ENCODE data around the gene SH2D3C. TPM values are rescaled to one million over a fixed set of nuclear protein-coding genes. Genes with fewer than 3 reads are reported as not detected.

The SH2D3C gene
- total RNA-seq, 2 experiments from 2014 or later, result 10.9 to 11.8 TPM

- H3K4me1 Mint-ChIP-seq (ENCODE audit: low read depth), result peaks cover 10% of the 10 kb centered on the region
- CTCF ChIA-PET, result interaction anchor here (2.7 kb wide), 1 partner anchor 11 kb away, joined by 7 read pairs; the partner anchor contains the start of gene TOR2A
These were observed 55.0 kb downstream of the SH2D3C start for GRCh38 chr9:127723444-127723843.

GRCh38 chr9:127723013-127723412 lies 55.5 kb downstream of the SH2D3C start:
- peaks cover 10% of the 10 kb centered on the region for H3K4me1 Mint-ChIP-seq (ENCODE audit: low read depth)
- POLR2A ChIA-PET, result no interaction called here
- CTCF ChIA-PET, result interaction anchor here (2.7 kb wide), 1 partner anchor 12 kb away, joined by 7 read pairs; the partner anchor contains the start of gene TOR2A
- H3K27me3 Mint-ChIP-seq, result no peaks in the 10 kb centered on the region
- ATAC-seq (ENCODE audit: poor library complexity) (no peak), DNase-seq (no peak)
- Histone ChIP-seq H3K9me3 (ENCODE audit: control insufficient read depth in 1 of 2, insufficient read depth in 1 of 2, low read length in 2 of 2) (no peaks in the 10 kb centered on the region), H3K4me3 (ENCODE audit: low read length) (no peak overlapping the region), H3K27me3 (ENCODE audit: control insufficient read depth in 1 of 2, insufficient read depth in 2 of 2, low read length in 2 of 2) (no peaks in the 10 kb centered on the region), H3K4me1 (ENCODE audit: insufficient read depth, low read length) (peaks cover 37% of the 10 kb centered on the region), H3K27ac (ENCODE audit: low read depth in 1 of 2, low read length in 2 of 2) (no peak overlapping the region), H3K36me3 (ENCODE audit: insufficient read depth, low read length) (no peaks in the 10 kb centered on the region)
- no peak overlapping the region for H3K27ac Mint-ChIP-seq
- no peaks in the 10 kb centered on the region for H3K9me3 Mint-ChIP-seq
- H3K4me3 Mint-ChIP-seq, result no peak overlapping the region
- no peak for TF ChIP-seq CTCF (IDR thresholded peaks at IDR 0.05)
- H3K36me3 Mint-ChIP-seq (ENCODE audit: low read depth), result no peaks in the 10 kb centered on the region
- intact Hi-C loops (cut with DNase I, micrococcal nuclease), result no loop called here

More at GRCh38 chr9:127723444-127723843, 55.0 kb downstream of the SH2D3C start:
- Histone ChIP-seq H3K4me1 (ENCODE audit: insufficient read depth, low read length) (peaks cover 37% of the 10 kb centered on the region), H3K27me3 (ENCODE audit: control insufficient read depth in 1 of 2, insufficient read depth in 2 of 2, low read length in 2 of 2) (no peaks in the 10 kb centered on the region), H3K36me3 (ENCODE audit: insufficient read depth, low read length) (no peaks in the 10 kb centered on the region), H3K27ac (ENCODE audit: low read depth in 1 of 2, low read length in 2 of 2) (no peak overlapping the region), H3K4me3 (ENCODE audit: low read length) (no peak overlapping the region), H3K9me3 (ENCODE audit: control insufficient read depth in 1 of 2, insufficient read depth in 1 of 2, low read length in 2 of 2) (no peaks in the 10 kb centered on the region)
- Mint-ChIP-seq H3K36me3 (ENCODE audit: low read depth) (no peaks in the 10 kb centered on the region), H3K4me3 (no peak overlapping the region), H3K27me3 (no peaks in the 10 kb centered on the region), H3K9me3 (no peaks in the 10 kb centered on the region), H3K27ac (no peak overlapping the region)
- ATAC-seq (ENCODE audit: poor library complexity) (no peak), DNase-seq (no peak)
- no peak for TF ChIP-seq CTCF (IDR thresholded peaks at IDR 0.05)
- intact Hi-C loops (cut with DNase I, micrococcal nuclease), result no loop called here
- POLR2A ChIA-PET, result no interaction called here

GRCh38 chr9:127722055-127722745 lies 56.3 kb downstream of the SH2D3C start:
- Histone ChIP-seq H3K36me3 (ENCODE audit: insufficient read depth, low read length) (no peaks in the 10 kb centered on the region), H3K27me3 (ENCODE audit: control insufficient read depth in 1 of 2, insufficient read depth in 2 of 2, low read length in 2 of 2) (no peaks in the 10 kb centered on the region), H3K27ac (ENCODE audit: low read depth in 1 of 2, low read length in 2 of 2) (no peak overlapping the region), H3K4me3 (ENCODE audit: low read length) (no peak overlapping the region), H3K4me1 (ENCODE audit: insufficient read depth, low read length) (peaks cover 37% of the 10 kb centered on the region), H3K9me3 (ENCODE audit: control insufficient read depth in 1 of 2, insufficient read depth in 1 of 2, low read length in 2 of 2) (no peaks in the 10 kb centered on the region)
- H3K27me3 Mint-ChIP-seq, result no peaks in the 10 kb centered on the region
- no peak overlapping the region for H3K27ac Mint-ChIP-seq
- TF ChIP-seq CTCF (IDR thresholded peaks at IDR 0.05), result no peak
- no peak overlapping the region for H3K4me3 Mint-ChIP-seq
- intact Hi-C loops (cut with DNase I, micrococcal nuclease), result no loop called here
- DNase-seq (no peak), ATAC-seq (ENCODE audit: poor library complexity) (no peak)
- POLR2A ChIA-PET, result no interaction called here
- peaks cover 10% of the 10 kb centered on the region for H3K4me1 Mint-ChIP-seq (ENCODE audit: low read depth)
- H3K9me3 Mint-ChIP-seq, result no peaks in the 10 kb centered on the region
- CTCF ChIA-PET, result interaction anchor here (0.6 kb wide), 1 partner anchor 13 kb away, joined by 3 read pairs; the partner anchor contains the start of gene TOR2A
- H3K36me3 Mint-ChIP-seq (ENCODE audit: low read depth), result no peaks in the 10 kb centered on the region

Measured in CD4-positive, alpha-beta T cell (primary cell).